SK-N-SH (cell line): ENCODE measurements around the gene TMEM165. TPM values are rescaled to one million over a fixed set of nuclear protein-coding genes. Genes with fewer than 3 reads are reported as not detected.

Experiments used
- CTCF ChIA-PET: fragments of 300-600, 350-600 bp; formaldehyde crosslinking; extraction: SDS; loops from one replicate; lab custom pipeline; 2021; lab: Yijun Ruan, JAX
- POLR2A ChIA-PET: fragments of 350-600 bp; sonication (Branson Sonifier 250); formaldehyde crosslinking; extraction: SDS; loops from one replicate; lab custom pipeline; 2020; ENCODE audit warnings: antibody characterized with exemption, inconsistent platforms; lab: Yijun Ruan, JAX
- DNase-seq: peaks from one replicate; pipeline ENCODE4 v3.0.0; 2012
- H2AFZ ChIP-seq: fragments of 200-600 bp; sonication (generic); 2 replicates; pipeline ENCODE4 v1.8.1; 2016; ENCODE audit warnings: antibody characterized with exemption, mild to moderate bottlenecking, low read depth
- H3F3A ChIP-seq: fragments of 200-600 bp; sonication (generic); replicated peaks from 2 replicates; pipeline ENCODE3; 2016; ENCODE audit warnings: antibody characterized with exemption, mild to moderate bottlenecking; ENCODE audit not compliant: insufficient read depth
- H3K27ac ChIP-seq, 2 experiments: fragments of 200-500 bp in 1 of 2; fragments of 200-600 bp in 1 of 2; sonication (Bioruptor generic) in 1 of 2; sonication (generic), shearing (Covaris generic) in 1 of 2; 2 replicates each; pipeline versions ENCODE4 v1.5.1 to v1.6.1; 2014 to 2016; ENCODE audit warnings: low read depth in 2 of 2, inconsistent platforms in 1 of 2, low read length in 1 of 2, mild to moderate bottlenecking in 1 of 2, mixed read lengths in 1 of 2
- H3K27me3 ChIP-seq: fragments of 200-600 bp; sonication (generic), shearing (Covaris generic); 2 replicates; pipeline ENCODE4 v1.6.1; 2016; ENCODE audit warnings: mixed run types; ENCODE audit not compliant: insufficient read depth
- H3K36me3 ChIP-seq, 2 experiments: fragments of 200-500 bp in 1 of 2; fragments of 200-600 bp in 1 of 2; sonication (Bioruptor generic) in 1 of 2; sonication (generic) in 1 of 2; replicated peaks in 1 of 2; 2 replicates each; pipeline versions ENCODE3 to v1.5.1; 2014 to 2016; ENCODE audit warnings: low read length in 1 of 2, mild to moderate bottlenecking in 1 of 2; ENCODE audit not compliant: insufficient read depth in 2 of 2, control insufficient read depth in 1 of 2
- H3K4me1 ChIP-seq, 2 experiments: fragments of 200-500 bp in 1 of 2; fragments of 200-600 bp in 1 of 2; sonication (Bioruptor generic) in 1 of 2; sonication (generic), shearing (Covaris generic) in 1 of 2; 2 replicates each; pipeline versions ENCODE4 v1.5.1 to v1.6.1; 2014 to 2016; ENCODE audit warnings: low read depth in 1 of 2, low read length in 1 of 2, mixed run types in 1 of 2; ENCODE audit not compliant: insufficient read depth in 2 of 2, control insufficient read depth in 1 of 2
- H3K4me2 ChIP-seq: fragments of 200-600 bp; sonication (generic), shearing (Covaris generic); 2 replicates; pipeline ENCODE4 v1.6.1; 2017; ENCODE audit warnings: mixed run types
- H3K4me3 ChIP-seq, 2 experiments: fragments of 200-500 bp in 1 of 2; fragments of 200-600 bp in 1 of 2; sonication (Bioruptor generic) in 1 of 2; sonication (generic), shearing (Covaris generic) in 1 of 2; 2 replicates each; pipeline versions ENCODE4 v1.5.1 to v1.8.1; 2014 to 2016; ENCODE audit warnings: low read depth in 2 of 2, inconsistent platforms in 1 of 2, low read length in 1 of 2, mild to moderate bottlenecking in 1 of 2, mixed read lengths in 1 of 2, moderate library complexity in 1 of 2
- H3K79me2 ChIP-seq: fragments of 200-600 bp; sonication (generic); 2 replicates; pipeline ENCODE4 v1.8.1; 2017; ENCODE audit warnings: mild to moderate bottlenecking; ENCODE audit not compliant: insufficient read depth
- H3K9ac ChIP-seq: fragments of 200-600 bp; sonication (generic); 2 replicates; pipeline ENCODE4 v1.6.1; 2017; ENCODE audit warnings: mixed run types
- H3K9me2 ChIP-seq: fragments of 200-600 bp; sonication (generic); 2 replicates; pipeline ENCODE4 v1.6.1; 2017; ENCODE audit warnings: mixed run types
- H3K9me3 ChIP-seq: fragments of 200-600 bp; sonication (generic); 2 replicates; pipeline ENCODE4 v1.6.1; 2017; ENCODE audit warnings: mixed run types, mild to moderate bottlenecking, moderate library complexity
- H4K20me1 ChIP-seq: fragments of 200-600 bp; sonication (generic); 2 replicates; pipeline ENCODE4 v1.6.1; 2017; ENCODE audit warnings: mild to moderate bottlenecking, mixed run types; ENCODE audit not compliant: insufficient read depth
- EP300 ChIP-seq, 2 experiments: IDR thresholded peaks; 2 replicates each; pipeline versions ENCODE4 v1.4.0 to v1.6.1; 2012; ENCODE audit warnings: borderline replicate concordance in 1 of 2, low read depth in 1 of 2, low read length in 1 of 2
- MXI1 ChIP-seq: IDR thresholded peaks from 2 replicates; pipeline ENCODE4 v1.6.1; 2012; ENCODE audit warnings: mild to moderate bottlenecking, low read depth, low read length, improper control_type of control experiment
- NFIC ChIP-seq: IDR thresholded peaks from 2 replicates; pipeline ENCODE4 v1.4.0; 2012; ENCODE audit warnings: borderline replicate concordance
- NRF1 ChIP-seq: IDR thresholded peaks from 2 replicates; pipeline ENCODE4 v1.6.1; 2012; ENCODE audit warnings: low read depth, mild to moderate bottlenecking, low read length
- POLR2AphosphoS5 ChIP-seq: IDR thresholded peaks from 2 replicates; pipeline ENCODE4 v1.6.1; 2012; ENCODE audit warnings: low read depth, low read length
- SIN3A ChIP-seq: IDR thresholded peaks from 2 replicates; pipeline ENCODE4 v1.6.1; 2012; ENCODE audit warnings: low read depth, mild to moderate bottlenecking, low read length, moderate library complexity, borderline replicate concordance
- SMC3 ChIP-seq: IDR thresholded peaks from 2 replicates; pipeline ENCODE4 v1.6.1; 2012; ENCODE audit warnings: low read depth, low read length, improper control_type of control experiment
- WGBS: methylation state at CpG from one replicate; pipeline ENCODE4 v1.1.6; 2017; ENCODE audit warnings: low lambda C conversion rate; 5-methylcytosine and 5-hydroxymethylcytosine counted together
- polyA plus RNA-seq, 3 experiments: library from polyadenylated mRNA; depleted of rRNA; stranded (reverse); fragments of >200 nt; gene quantifications; 2 replicates each; pipeline ENCODE4 v1.2.3, GENCODE V29; 2012

Gene TMEM165
- polyA plus RNA-seq, 1 of the 3 experiments (the other 2 are of a cell fraction), result 58.6 TPM

DNA sequence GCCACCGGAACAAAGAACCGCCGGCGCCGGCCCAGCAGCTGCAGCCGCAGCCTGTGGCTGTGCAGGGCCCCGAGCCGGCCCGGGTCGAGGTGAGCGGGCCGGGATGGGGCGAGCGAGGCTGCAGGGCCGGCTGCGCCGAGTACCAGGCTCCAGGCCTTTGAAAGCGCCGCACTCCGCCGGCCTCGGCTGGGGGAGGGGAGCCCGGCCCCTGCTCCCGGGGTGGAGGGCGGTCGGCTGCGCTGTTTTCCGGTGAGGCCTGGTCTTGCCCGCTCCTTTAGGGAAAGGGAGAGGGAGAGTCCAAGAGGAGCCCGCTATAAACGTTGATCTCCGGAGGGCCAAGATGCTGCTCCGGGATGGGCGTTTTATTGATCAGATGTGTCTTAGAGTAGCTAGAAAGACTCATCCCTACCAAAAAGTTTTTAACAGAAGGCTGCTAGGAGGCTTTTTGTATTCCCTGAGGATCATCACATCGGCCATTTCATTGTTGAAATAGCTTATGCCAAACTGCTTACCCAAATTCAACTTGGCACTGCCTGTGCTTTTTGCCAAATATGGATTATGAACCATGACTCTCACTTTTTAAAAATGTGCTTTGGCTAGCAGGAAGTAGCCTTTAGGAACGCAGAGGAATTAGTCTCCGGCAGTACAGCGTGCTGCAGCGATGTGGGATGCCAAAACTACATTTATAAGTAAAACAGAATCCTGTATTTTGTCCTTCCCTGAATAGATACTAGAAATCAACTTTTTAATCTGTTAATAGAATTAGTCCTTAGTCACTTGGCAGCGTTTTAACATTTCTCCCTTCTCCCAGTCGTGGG, 760 bp downstream of the TMEM165 start:
- Histone ChIP-seq H3K27ac (peak overlapping the region; percentile 86 to 89), H2AFZ (no peak overlapping the region; the same call in 1 of the 2 replicates), H3K79me2 (peaks cover 55% of the 10 kb centered on the region), H3K9ac (peak overlapping the region; percentile 98), H3K27me3 (no peaks in the 10 kb centered on the region), H3K9me2 (no peaks in the 10 kb centered on the region), H3F3A (peaks cover 11% of the 10 kb centered on the region), H3K4me1 (peaks cover 0 to 5% of the 10 kb centered on the region in 2 experiments; a peak in 2 of 4 replicates), H3K9me3 (no peaks in the 10 kb centered on the region), H3K36me3 (peaks cover 12 to 26% of the 10 kb centered on the region in 2 experiments), H4K20me1 (peaks cover 44% of the 10 kb centered on the region), H3K4me2 (peak overlapping the region; percentile 99), H3K4me3 (peak overlapping the region; percentile 81 to 90)
- under 1% methylated on average over 15 of the region's 41 CpGs for WGBS
- CTCF ChIA-PET, result interaction anchor here (2.4 kb wide), 1 partner anchor 50 kb away, joined by 12 read pairs; the partner anchor contains the start of gene SRD5A3
- DNase-seq, result peak; percentile 79
- TF ChIP-seq MXI1, result peak; percentile 53; the same call in 1 of the 2 replicates
- TF ChIP-seq SIN3A, result peak; percentile 7; the same call in 1 of the 2 replicates
- 0 out of 4 replicates have a peak, but pooled peaks of 1 of the 2 experiments have one; percentile 11 for TF ChIP-seq EP300 (IDR thresholded peaks at IDR 0.05; ENCODE audit: borderline replicate concordance in 1 of 2, low read depth in 1 of 2, low read length in 1 of 2)
- TF ChIP-seq NRF1, result no peak
- TF ChIP-seq SMC3, result no peak
- TF ChIP-seq POLR2AphosphoS5, result no peak
- POLR2A ChIA-PET, result interaction anchor here (0.5 to 2.3 kb wide), 9 partner anchors 9 to 1131 kb away, joined by 3 to 8 read pairs (median 4); partner anchors contain the start of genes CLOCK and SRD5A3

DNA sequence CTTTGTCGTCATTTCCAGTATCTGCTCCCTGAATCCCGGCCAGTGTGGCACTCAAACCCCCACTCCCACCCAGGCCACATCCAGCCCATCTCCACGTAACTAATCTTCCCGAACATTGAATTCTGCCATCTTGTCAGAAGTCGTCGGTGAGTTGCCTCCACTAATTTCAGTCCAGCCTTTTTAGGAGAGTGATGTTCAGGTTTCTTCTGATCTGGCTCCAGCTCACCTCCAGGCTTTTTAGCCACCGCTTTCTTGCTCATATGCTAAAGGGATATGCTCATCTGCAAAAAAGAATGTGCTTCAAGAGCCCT, 1.3 kb downstream of the TMEM165 start:
- no peaks in the 10 kb centered on the region for H3K9me3 ChIP-seq
- H3K9me2 ChIP-seq, result no peaks in the 10 kb centered on the region
- H3K9ac ChIP-seq, result peak overlapping the region; percentile 98
- peak overlapping the region; percentile 86 to 89 for H3K27ac ChIP-seq
- no peak overlapping the region for H2AFZ ChIP-seq
- peaks cover 13 to 30% of the 10 kb centered on the region in 2 experiments for H3K36me3 ChIP-seq
- peaks cover 0 to 5% of the 10 kb centered on the region in 2 experiments; a peak in 2 of 4 replicates for H3K4me1 ChIP-seq
- ChIA-PET CTCF (interaction anchor here (2.4 kb wide), 1 partner anchor 51 kb away, joined by 12 read pairs; the partner anchor contains the start of gene SRD5A3), POLR2A (interaction anchor here (0.7 kb wide), 1 partner anchor 23 kb away, joined by 3 read pairs; no protein-coding TSS in a partner anchor)
- peak overlapping the region; percentile 81 to 90 for H3K4me3 ChIP-seq
- H3K4me2 ChIP-seq, result peak overlapping the region; percentile 99
- 4% methylated on average over 7 of the region's 7 CpGs for WGBS
- no peaks in the 10 kb centered on the region for H3K27me3 ChIP-seq
- peaks cover 48% of the 10 kb centered on the region for H4K20me1 ChIP-seq
- H3K79me2 ChIP-seq, result peaks cover 60% of the 10 kb centered on the region
- TF ChIP-seq NFIC (no peak), MXI1 (peak; percentile 45; the same call in 1 of the 2 replicates)
- H3F3A ChIP-seq, result peaks cover 11% of the 10 kb centered on the region
- DNase-seq, result peak; percentile 57
